IgD-negative memory B cell (primary cell): Measurements from ENCODE around the gene RNF113B. TPM values are rescaled to one million over a fixed set of nuclear protein-coding genes. Genes with fewer than 3 reads are reported as not detected.

Source experiments
- H3K27ac Mint-ChIP-seq, 3 donors: one replicate each; pipeline ENCODE4 v1.8.0; 2020 to 2022; ENCODE audit warnings: mild to moderate bottlenecking in 3 of 3, mixed read lengths in 3 of 3, moderate library complexity in 1 of 3
- H3K27me3 Mint-ChIP-seq: one replicate; pipeline ENCODE4 v1.8.0; 2021; ENCODE audit warnings: mixed read lengths
- H3K36me3 Mint-ChIP-seq: one replicate; pipeline ENCODE4 v1.8.0; 2020; ENCODE audit warnings: mild to moderate bottlenecking, mixed read lengths
- H3K4me1 Mint-ChIP-seq, 3 donors: one replicate each; pipeline ENCODE4 v1.8.0; 2020 to 2022; ENCODE audit warnings: mixed read lengths in 3 of 3, mild to moderate bottlenecking in 1 of 3
- H3K4me3 Mint-ChIP-seq, 4 donors: one replicate each; pipeline ENCODE4 v1.8.0; 2020 to 2022; ENCODE audit warnings: mild to moderate bottlenecking in 4 of 4, mixed read lengths in 4 of 4, moderate library complexity in 3 of 4
- H3K9me3 Mint-ChIP-seq, 3 donors: one replicate each; pipeline ENCODE4 v1.8.0; 2020 to 2021; ENCODE audit warnings: mixed read lengths in 3 of 3, mild to moderate bottlenecking in 1 of 3
- polyA plus RNA-seq: library from polyadenylated mRNA; unstranded; fragments of 300-500 nt; fragmentation: Illumina TruSeq; gene quantifications from one replicate; pipeline ENCODE4 v1.2.3, GENCODE V29; 2021

Gene RNF113B
- polyA plus RNA-seq, 1 donor from 2014 or later = not detected

DNA sequence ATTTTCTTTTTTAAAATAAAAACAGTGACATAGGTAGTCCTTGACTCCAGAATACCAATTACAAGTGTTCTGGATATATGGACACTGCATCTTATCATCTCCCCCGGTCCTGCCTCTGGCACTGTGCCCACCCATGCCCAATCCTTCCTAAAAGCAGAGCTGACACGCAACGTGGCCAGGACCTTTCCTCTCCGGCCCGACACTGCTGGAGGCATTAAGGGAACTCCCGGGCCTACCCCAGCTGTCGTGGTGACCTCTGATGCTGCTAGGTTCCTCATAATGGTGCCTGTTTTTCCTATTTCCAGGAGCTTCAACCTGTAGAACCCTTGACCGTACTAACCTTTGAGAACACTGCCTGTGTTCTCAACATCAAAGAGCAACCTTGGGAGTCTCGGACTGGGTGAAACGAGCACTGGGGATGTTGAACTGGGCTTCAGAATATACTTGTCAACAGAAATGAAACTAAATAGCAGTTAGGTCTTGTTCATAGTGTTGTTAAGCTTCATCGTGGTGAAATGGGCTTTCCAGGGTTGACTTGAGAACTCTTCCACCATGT, 13.9 kb upstream of the RNF113B start:
- peaks cover 2% of the 10 kb centered on the region for H3K36me3 Mint-ChIP-seq
- H3K9me3 Mint-ChIP-seq = peaks cover 0 to 2% (median 0%) of the 10 kb centered on the region in 3 donors
- H3K4me3 Mint-ChIP-seq = no peak overlapping the region
- peaks cover 3% of the 10 kb centered on the region for H3K27me3 Mint-ChIP-seq
- H3K27ac Mint-ChIP-seq = no peak overlapping the region
- no peaks in the 10 kb centered on the region for H3K4me1 Mint-ChIP-seq

DNA sequence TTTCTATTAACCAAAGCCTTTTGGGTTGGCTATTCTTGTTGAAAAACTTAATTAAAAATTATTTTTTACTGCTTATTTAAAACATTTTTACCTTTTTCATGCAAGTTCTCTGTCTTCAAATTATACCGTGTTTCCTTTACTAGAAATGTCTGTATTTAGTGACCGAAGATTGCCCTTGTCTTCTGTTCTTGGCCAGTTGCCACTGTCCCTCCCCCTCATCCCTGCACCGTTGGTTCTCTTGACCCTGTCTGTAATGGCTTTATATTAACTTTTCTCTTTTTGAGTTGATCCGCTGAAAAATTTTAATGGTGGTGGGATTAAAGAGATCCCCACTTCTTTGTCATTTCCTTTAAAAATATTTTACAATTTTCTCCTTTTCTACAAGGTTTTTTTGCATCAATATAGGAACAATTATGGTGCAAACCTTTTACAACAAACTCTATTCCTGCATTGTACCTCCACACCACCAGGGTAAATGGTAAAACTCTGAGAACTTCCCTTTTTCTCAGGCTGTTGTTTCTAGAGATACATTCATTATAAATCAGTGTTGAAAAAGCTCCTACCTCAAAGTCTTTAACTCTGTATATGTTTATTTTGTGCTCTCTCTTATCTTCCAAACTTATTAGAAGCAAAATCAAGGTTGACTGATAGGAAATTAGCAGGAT, 12.9 kb upstream of the RNF113B start:
- Mint-ChIP-seq H3K27me3 (peaks cover 3% of the 10 kb centered on the region), H3K4me3 (no peak overlapping the region), H3K36me3 (peaks cover 2% of the 10 kb centered on the region), H3K9me3 (peaks cover 0 to 2% (median 0%) of the 10 kb centered on the region in 3 donors), H3K27ac (no peak overlapping the region), H3K4me1 (no peaks in the 10 kb centered on the region)

DNA sequence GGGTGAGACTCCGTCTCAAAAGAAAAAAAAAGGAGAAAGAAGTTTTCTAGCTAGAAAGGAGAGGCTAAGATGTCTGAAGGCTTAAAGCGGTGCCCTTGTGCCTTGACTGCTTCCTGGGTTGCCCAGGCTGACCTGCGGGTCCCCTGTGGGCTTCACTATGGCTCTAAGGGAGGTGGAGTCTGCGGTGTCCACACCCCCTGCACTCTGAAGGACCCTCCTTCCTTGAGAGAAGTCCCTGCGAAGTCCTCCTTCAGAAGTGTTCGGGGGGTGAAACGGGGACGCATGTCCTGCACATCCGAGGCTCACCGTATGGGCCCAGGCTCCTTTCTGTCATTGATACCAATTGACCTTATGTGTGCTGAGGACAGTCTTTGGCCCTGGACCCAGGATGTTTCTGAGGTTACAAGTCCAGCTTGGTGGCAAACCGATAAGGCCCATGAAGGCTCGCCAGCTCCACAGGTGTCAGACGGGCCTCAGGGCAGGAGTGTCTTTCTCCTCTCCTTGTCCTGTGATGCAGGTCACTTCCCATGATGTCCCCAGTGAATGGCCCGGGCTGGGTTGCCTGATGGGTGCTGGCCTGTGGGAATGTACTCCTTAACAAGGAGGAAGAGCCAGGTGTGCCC, 11.6 kb upstream of the RNF113B start:
- Mint-ChIP-seq H3K27ac (no peak overlapping the region), H3K4me3 (no peak overlapping the region), H3K27me3 (peaks cover 3% of the 10 kb centered on the region), H3K9me3 (peaks cover 0 to 2% (median 0%) of the 10 kb centered on the region in 3 donors), H3K36me3 (peaks cover 2% of the 10 kb centered on the region), H3K4me1 (no peaks in the 10 kb centered on the region)

DNA sequence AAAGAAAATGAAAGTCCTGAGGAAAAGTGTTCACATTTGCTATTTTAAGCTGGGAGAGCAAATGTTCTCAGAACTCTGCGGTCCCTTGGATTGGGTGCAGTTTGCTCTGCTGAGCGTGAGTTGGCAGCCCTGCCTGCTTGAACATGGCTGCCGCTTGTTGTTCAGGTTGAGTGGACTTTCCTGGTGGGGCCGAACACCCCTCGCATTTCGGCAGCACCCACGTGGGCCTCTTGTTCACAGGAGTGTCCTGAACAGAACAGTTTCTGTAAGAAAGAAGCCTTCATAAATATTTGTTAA, 10.8 kb upstream of the RNF113B start:
- H3K27me3 Mint-ChIP-seq = peaks cover 3% of the 10 kb centered on the region

DNA sequence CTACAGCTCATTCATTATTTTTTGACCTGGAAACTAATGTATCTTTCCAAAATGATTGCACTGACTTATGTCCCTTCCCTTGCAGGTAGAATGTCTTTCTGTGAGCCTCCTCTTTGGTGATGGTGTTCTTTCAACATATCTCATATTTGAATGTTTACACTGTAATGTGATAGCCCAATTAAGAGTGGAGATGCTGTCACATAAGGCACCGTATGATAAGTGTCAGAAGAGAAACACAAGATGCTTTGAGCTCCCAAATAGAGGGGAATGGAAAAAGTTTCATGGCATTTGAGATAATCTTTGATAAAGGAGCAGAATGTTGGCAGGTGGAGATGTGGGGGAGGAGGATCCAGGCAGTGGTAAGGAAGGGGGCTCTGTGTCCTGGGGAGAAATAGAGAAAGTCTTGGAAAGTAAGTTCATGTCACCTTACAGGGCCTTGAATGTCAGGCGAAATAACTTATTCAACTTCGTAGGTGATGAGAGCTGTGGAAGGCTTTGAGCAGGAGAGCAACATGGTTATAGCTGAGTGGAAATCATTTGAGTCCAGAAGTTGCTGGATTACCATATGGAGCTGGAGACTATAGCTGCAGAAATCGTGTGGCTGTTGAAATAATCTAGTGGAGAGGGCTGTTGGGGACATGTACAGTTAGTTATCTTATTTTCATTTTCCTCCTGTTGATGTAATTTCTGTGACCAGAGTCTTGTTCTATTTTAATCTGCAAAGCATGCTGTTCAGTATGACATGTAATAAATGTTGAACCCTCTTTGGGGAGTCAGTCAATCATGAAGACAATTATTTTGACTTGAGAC, 10.3 kb upstream of the RNF113B start:
- Mint-ChIP-seq H3K4me1 (no peaks in the 10 kb centered on the region), H3K9me3 (peaks cover 0 to 2% (median 0%) of the 10 kb centered on the region in 3 donors), H3K27ac (no peak overlapping the region), H3K4me3 (no peak overlapping the region), H3K36me3 (peaks cover 2% of the 10 kb centered on the region), H3K27me3 (no peaks in the 10 kb centered on the region)

More for the DNA sequence above, 10.8 kb upstream of the RNF113B start:
- no peak overlapping the region for H3K4me3 Mint-ChIP-seq
- H3K9me3 Mint-ChIP-seq = peaks cover 0 to 2% (median 0%) of the 10 kb centered on the region in 3 donors
- no peak overlapping the region for H3K27ac Mint-ChIP-seq
- H3K36me3 Mint-ChIP-seq = peaks cover 2% of the 10 kb centered on the region
- H3K4me1 Mint-ChIP-seq = no peaks in the 10 kb centered on the region

DNA sequence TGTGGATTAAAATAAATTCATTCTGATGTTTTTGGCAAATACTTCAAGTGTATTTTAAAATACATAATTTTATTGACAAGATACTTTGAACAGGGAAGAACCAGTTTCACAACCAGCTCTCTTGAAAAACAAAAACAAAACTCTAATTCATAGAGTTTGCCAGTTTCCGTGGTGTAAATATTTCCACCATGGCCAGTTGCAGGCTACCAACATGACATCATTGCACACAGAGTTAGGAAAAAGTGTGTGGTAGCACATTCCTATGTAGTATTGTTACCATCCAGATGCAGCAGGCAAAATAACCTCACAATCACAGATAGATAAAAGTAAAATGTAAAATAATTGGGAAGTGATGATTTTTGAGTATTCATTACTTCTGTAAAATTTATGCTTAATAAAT, 7.7 kb upstream of the RNF113B start:
- Mint-ChIP-seq H3K4me3 (no peak overlapping the region), H3K4me1 (no peaks in the 10 kb centered on the region), H3K27me3 (no peaks in the 10 kb centered on the region), H3K9me3 (peaks cover 0 to 2% (median 0%) of the 10 kb centered on the region in 3 donors), H3K27ac (no peak overlapping the region), H3K36me3 (peaks cover 2% of the 10 kb centered on the region)

DNA sequence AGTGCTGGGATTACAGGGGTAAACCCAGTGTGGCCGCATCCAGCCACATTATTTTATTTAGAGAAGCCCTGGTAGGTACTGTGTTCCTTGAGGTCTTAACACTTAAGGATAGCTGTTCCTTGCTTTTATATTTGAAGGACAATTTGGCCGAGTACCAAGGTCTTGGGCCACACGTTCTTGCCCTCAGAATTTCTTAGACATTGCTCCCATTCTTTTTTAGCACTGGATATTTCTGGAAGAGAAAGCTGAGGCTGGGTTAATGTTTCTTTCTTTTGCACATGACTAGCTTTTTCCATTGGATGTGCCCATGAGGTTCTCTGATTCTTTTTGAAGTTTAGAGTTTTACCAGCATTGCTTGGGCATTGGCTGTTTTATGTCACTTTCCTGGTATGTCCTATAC, 5.5 kb upstream of the RNF113B start:
- H3K27ac Mint-ChIP-seq = no peak overlapping the region
- H3K4me3 Mint-ChIP-seq = no peak overlapping the region
- H3K27me3 Mint-ChIP-seq = no peaks in the 10 kb centered on the region
- H3K36me3 Mint-ChIP-seq = peaks cover 2% of the 10 kb centered on the region
- H3K4me1 Mint-ChIP-seq = no peaks in the 10 kb centered on the region
- H3K9me3 Mint-ChIP-seq = peaks cover 0 to 2% (median 0%) of the 10 kb centered on the region in 3 donors

DNA sequence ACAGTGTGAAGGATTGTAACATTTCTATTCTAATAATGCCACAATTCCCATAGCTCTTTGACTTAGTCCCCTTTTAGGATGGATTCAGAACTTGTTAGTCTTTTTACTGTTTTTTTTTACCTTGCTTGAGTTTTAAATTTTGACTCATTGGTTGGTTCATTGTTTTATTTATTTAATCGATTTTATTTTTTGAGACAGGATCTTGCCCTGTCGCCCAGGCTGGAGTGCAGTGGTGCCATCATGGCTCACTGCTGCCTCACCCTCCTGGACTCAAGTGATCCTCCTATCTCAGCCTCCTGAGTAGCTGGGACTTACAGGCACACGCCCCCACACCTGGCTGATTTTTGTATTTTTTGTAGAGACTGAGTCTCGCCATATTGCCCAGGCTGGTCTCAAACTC, 5.1 kb upstream of the RNF113B start:
- Mint-ChIP-seq H3K27ac (no peak overlapping the region), H3K4me3 (no peak overlapping the region), H3K27me3 (no peaks in the 10 kb centered on the region), H3K4me1 (no peaks in the 10 kb centered on the region), H3K36me3 (peaks cover 2% of the 10 kb centered on the region), H3K9me3 (peaks cover 0 to under 1% (median 0%) of the 10 kb centered on the region in 3 donors)

DNA sequence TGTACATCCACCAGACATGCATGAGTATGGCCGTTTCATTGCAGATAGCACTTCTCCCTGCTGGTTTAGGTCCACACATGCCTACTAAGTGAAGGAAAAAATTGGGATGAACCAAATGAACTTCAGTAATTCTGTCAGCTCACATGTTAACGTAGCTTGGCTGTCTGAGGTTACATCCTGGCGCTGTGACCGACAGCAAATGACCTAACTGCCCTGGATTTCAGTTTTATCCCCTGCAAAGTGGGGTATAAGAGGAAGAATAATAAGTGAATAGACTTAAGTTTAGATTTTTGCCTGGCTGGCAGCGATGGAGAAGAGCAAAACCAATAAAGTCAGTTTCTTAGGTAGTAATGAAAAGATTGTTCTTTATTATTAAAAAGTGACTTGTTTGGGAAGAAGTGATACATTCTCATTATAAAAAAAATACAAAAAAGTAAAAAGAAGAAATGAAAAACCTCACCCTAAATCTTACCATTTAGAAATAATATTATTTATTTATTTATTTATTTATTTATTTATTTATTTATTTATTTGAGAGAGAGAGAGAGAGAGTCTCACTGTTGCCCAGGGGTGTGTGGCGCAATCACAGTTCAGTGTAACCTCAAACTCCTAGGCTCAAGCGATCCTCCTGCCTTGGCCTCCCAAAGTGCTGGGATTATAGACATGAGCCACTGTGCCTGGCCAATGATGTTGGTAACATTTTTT, 4.2 kb upstream of the RNF113B start:
- H3K9me3 Mint-ChIP-seq = no peaks in the 10 kb centered on the region
- H3K36me3 Mint-ChIP-seq = peaks cover under 1% of the 10 kb centered on the region
- H3K4me3 Mint-ChIP-seq = no peak overlapping the region
- no peak overlapping the region for H3K27ac Mint-ChIP-seq
- H3K27me3 Mint-ChIP-seq = no peaks in the 10 kb centered on the region
- H3K4me1 Mint-ChIP-seq = no peaks in the 10 kb centered on the region

DNA sequence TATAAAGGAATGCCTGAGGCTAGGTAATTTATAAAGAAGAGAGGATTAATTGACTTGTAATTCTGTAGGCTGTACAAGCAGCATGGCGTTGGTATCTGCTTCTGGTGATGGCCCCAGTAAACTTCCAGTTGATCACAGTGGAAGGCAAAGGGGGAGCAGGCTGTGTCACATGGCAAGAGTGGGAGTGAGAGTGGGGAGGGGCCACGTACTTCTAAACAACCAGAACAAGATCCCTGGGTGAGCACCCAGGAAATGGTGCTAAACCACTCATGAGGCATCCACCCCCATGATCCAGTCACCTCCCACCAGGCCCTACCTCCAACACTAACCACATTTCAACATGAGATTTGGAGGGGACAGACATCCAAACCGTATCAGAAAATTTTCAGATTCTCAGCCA, 3.0 kb upstream of the RNF113B start:
- H3K27ac Mint-ChIP-seq = no peak overlapping the region
- no peaks in the 10 kb centered on the region for H3K27me3 Mint-ChIP-seq
- H3K36me3 Mint-ChIP-seq = no peaks in the 10 kb centered on the region
- H3K4me1 Mint-ChIP-seq = no peaks in the 10 kb centered on the region
- H3K4me3 Mint-ChIP-seq = no peak overlapping the region
- H3K9me3 Mint-ChIP-seq = no peaks in the 10 kb centered on the region

DNA sequence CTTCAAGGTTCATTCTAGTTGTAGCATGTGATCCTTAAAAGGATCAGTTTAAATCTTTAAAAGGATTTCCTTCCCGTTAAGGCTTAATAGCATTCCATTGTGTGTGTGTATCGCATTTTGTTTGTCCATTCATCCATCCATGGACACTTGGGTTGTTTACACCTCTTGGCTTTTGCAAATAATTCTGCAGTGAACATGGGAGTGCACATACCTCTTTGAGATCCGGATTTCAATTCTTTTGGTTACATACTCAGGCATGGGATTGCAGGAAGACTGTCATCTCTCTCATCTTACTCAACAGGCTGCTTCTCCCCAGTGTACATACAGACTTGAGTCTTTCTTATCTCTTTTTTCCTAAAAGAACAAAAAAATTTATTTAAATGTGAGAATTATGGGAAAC, 1.2 kb downstream of the RNF113B start:
- Mint-ChIP-seq H3K4me3 (no peak overlapping the region), H3K36me3 (peaks cover 3% of the 10 kb centered on the region), H3K4me1 (no peaks in the 10 kb centered on the region), H3K9me3 (peaks cover 0 to 3% (median 0%) of the 10 kb centered on the region in 3 donors), H3K27me3 (peaks cover 8% of the 10 kb centered on the region), H3K27ac (no peak overlapping the region)

DNA sequence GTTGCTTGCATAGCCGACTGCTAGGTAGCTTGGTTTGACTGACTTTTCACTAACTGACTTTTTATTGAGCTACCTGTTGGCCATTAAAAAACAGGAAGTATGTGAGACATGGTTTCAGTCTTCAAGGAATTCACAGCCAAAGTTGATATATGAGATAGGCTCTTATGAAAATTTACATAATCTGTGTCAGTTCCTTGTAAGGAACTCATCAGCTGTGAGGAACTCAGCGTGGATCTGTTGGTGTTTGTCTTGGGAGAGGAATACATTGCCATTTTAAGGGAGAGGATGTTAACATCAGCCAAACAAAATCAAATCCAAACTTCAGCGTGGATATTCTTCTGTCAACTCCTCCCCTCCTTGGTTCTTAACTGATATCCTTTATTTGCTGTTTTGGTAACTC, 2.0 kb downstream of the RNF113B start:
- Mint-ChIP-seq H3K27me3 (peaks cover 11% of the 10 kb centered on the region), H3K4me3 (no peak overlapping the region), H3K27ac (no peak overlapping the region), H3K4me1 (no peaks in the 10 kb centered on the region), H3K36me3 (peaks cover 3% of the 10 kb centered on the region), H3K9me3 (peaks cover 0 to 3% (median 0%) of the 10 kb centered on the region in 3 donors)

DNA sequence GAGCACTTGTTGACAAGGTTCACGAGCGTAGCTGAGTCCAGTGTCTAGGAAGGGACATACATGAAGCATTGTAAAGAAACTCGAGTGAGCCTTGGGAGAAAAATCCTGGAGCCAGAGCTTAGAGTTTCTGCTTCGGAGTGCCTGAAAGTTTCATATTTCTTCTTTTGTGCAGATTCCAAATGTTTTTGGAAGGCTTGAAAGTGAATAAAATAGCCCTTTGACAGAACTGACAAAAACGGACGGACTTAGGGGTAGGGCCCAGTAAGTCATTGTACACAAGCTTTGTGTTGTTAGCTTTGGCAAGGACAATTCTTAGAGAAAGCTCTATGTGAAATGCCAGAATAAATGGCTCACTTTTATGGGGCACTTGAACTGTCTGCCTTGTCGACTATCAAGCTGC, 2.8 kb downstream of the RNF113B start:
- Mint-ChIP-seq H3K27ac (no peak overlapping the region), H3K9me3 (peaks cover 0 to 3% (median 0%) of the 10 kb centered on the region in 3 donors), H3K36me3 (peaks cover 3% of the 10 kb centered on the region), H3K4me3 (no peak overlapping the region), H3K27me3 (peaks cover 11% of the 10 kb centered on the region), H3K4me1 (no peaks in the 10 kb centered on the region)

DNA sequence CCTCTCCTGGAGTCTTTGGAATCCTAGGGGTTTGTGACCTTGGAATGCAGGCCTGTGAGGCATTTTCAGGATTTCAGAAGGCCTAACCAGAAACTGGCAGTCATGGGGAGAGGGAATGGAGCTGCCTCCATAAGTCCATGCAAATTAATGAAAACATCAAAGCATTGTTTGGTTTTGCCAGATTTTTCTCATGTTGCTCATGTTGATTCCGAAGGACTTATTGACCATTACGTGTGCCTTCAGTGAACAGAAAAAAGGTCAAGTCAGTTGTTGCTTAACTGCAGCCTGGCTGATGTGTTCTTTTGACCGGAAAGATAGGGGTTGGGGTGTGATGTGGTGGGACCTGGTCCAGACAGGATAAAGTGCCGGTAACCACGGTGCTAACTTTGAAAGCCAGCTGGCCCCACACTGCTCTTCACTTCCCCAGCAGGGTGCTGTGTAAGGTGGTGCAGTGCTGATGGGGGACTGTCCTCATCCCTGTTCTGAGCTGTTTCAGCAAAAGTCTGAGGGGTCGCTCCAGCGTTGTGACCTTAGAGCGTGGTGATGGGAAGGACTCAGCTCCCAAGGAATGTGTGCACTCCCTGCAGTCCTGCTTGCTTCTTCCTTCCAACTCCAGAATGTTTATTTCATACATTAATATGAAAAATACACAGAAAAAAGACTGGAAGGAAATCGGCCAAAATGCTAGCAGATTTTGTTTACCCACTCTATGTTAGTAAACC, 3.5 kb downstream of the RNF113B start:
- no peaks in the 10 kb centered on the region for H3K4me1 Mint-ChIP-seq
- H3K27me3 Mint-ChIP-seq = peaks cover 11% of the 10 kb centered on the region
- peaks cover 3% of the 10 kb centered on the region for H3K36me3 Mint-ChIP-seq
- H3K4me3 Mint-ChIP-seq = no peak overlapping the region
- H3K27ac Mint-ChIP-seq = no peak overlapping the region
- peaks cover 0 to 3% (median under 1%) of the 10 kb centered on the region in 3 donors for H3K9me3 Mint-ChIP-seq
